Brain pericyte (primary cell): ENCODE results near the gene ZNF431.
"Not testable (repeated sequence)": the region's sequence is repeated elsewhere in the genome, so short reads cannot be mapped to it uniquely, and the experiment has no call there.

ENCODE experiments used
- DNase-seq: peaks from one replicate; pipeline ENCODE4 v3.0.0-alpha.2; 2012; ENCODE audit warnings: low read depth, low spot score

ZNF431 gene

DNA sequence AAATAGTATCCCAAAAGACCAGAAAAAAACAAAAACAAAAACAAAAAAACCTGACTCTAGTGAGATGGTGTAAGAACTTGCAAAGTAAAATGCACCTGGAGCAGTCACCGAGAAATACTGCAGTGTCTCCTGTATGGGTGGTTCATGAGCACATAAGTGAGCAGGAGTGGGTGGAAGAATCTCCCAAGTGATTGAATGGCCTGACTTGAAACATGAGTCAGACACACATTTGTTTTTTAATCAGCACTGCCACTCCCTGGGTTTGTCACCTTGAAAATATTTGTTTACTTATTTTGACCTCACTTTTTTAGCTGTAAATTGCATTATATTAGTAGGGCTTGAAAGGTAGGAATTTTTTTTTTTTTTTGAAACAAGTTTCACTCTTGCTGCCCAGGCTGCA, 2.0 kb downstream of the ZNF431 start:
- no peak for DNase-seq

DNA sequence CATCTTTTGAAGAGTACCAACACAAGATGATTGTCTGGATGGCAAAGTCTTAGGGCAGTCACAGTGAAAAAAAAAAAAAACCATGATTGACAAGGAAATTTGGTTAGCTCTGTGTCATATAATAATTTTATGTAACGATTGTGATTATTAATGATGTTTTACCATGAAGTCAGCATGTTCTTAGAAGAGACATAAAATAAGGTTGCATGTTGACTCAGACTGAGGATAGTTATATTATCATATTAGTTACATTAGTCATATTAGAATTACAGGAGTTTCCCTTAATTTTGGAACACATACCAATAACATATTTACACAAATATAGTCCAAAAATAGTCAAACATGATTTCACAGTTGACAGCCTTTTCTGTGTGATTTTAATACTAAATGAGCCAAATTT, 5.7 kb downstream of the ZNF431 start:
- DNase-seq = no peak

DNA sequence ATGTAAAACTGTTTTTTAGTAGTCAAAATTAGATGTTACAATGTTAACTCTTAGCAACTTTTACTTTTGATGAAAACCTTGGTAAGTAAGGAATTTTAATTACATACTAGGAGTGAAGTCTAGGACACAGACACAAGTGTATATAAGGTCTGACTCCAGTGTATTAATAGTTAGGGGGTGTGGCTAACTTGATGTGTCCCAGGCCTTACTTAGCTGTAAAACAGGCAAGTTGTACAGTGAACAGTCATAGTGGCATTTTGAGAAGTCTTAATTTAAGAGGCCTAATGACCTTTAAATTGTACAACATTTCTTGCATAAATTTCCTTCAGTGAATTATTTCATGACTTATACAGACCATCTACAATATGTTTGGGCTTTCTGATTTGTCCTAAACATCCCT, 6.8 kb downstream of the ZNF431 start:
- no peak for DNase-seq

DNA sequence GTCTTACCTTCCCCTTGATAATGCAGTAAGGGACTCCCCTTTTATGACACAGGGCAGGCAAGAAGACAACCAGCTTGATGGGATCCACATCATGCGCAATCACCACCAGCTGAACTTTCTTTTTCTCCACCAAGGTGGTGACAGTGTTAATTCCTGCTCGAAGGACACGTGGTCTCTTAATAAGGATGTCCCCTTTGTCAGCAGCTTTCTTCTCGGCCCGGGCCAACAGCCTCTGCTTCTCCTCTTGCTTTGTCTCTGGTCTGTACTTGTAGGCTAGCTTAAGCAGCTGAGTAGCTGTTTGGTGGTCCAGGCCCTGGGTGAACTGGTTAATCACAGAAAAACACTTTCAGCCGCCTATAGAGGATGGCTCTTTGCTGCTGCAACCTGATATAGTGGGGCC, 8.0 kb downstream of the ZNF431 start:
- no peak for DNase-seq

GRCh38 chr19:21151460-21151859, 9.6 kb downstream of the ZNF431 start:
- DNase-seq = no peak

- no peak for DNase-seq
Measured at GRCh38 chr19:21158523-21159135, 16.8 kb downstream of the ZNF431 start.

DNA sequence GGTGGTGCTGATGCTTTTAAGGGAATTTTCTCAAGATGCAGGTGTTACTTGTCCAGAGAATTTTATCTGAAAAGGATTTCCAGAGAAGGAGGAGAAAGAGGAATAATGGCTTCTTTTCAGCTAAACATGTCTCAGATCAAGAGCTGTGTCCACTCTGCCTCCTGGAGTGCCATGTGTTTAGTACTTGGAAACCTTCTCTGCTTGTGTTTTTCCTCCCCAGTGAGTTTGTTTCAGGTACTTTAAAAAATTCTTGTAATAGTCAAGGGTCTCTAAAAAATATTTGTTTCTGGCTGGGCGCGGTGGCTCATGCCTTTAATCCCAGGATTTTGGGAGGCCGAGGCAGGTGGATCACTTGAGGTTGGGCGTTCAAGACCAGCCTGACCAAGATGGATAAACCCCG, 22.7 kb downstream of the ZNF431 start:
- no peak for DNase-seq

DNA sequence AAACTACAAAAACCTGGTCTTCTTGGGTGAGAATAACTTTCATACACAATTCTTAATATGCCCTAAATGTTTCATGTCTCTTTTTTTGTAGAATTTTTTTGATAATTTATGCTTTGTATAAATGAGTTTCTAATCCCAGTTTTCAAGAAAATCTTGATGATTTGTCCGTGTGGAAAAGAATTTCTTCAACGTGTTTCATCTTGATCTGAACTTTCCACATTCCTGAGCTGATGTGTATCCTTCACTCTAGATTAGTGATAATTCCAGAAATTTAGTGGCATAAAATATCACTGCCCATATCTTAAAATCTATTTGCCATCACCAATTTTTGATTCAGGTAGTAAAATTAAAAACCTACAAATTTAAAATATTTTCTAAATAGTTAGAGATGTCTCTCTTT, 24.6 kb downstream of the ZNF431 start:
- DNase-seq = no peak

GRCh38 chr19:21197590-21198295, 55.9 kb downstream of the ZNF431 start:
- no peak for DNase-seq

DNA sequence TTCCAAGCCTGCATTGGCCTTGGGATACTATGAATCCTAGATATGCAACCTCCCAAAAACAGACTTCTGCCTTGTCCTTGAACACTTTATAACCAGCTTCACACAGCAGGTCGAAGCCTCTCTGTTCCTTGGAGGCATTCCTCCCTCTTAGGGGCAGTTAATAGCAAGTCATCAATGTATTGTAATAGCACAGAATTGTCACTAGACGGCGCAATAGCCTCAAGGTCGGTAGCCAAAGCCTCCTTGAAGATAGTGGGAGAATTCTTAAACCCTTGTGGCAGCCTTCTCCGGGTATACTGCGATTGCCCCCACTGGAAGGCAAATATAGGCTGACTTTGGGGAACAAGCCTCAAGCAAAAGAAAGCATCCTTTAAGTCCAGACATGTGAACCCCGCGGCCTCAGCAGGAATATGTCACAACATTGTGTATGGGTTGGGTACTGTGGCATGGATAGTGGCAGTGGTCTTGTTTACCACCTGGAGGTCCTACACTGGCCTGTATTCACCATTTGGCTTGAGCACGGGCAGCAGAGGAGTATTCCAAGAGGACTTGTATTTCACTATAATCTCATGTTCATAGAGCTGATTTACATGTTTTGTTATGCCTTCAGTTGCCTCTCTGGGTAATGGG, 61.1 kb downstream of the ZNF431 start:
- no peak for DNase-seq

- no peak for DNase-seq
Measured at GRCh38 chr19:21210037-21210621, 68.3 kb downstream of the ZNF431 start.

- no peak for DNase-seq
Measured at GRCh38 chr19:21221693-21222092, 79.9 kb downstream of the ZNF431 start.

GRCh38 chr19:21229938-21230337, 88.1 kb downstream of the ZNF431 start:
- not testable (repeated sequence) for DNase-seq

- DNase-seq = no peak
Measured at GRCh38 chr19:21233691-21234090, 91.9 kb downstream of the ZNF431 start.

GRCh38 chr19:21236751-21237150, 94.9 kb downstream of the ZNF431 start:
- not testable (repeated sequence) for DNase-seq

GRCh38 chr19:21238670-21239069, 96.8 kb downstream of the ZNF431 start:
- no peak for DNase-seq
